Measurements from ENCODE around the gene GPRASP2.

GRCh38 chrX:102684772-102685520 is 27.3 kb upstream of the GPRASP2 start:
- TF ChIP-seq TCF7L2 (IDR thresholded peaks at IDR 0.05; ENCODE audit: low read depth, low read length) (peak; percentile 95), POLR2AphosphoS5 (IDR thresholded peaks at IDR 0.05; ENCODE audit: low read depth, low read length) (no peak)

Data from Panc1 (cell line).